DOHH2 (cell line): ENCODE data around the gene ANGEL2.
"Not testable (repeated sequence)": the region's sequence is repeated elsewhere in the genome, so short reads cannot be mapped to it uniquely, and the experiment has no call there.

Experiments
- CTCF ChIP-seq: fragments of 200-600 bp; sonication (generic); IDR thresholded peaks from one replicate; pipeline ENCODE4 v1.5.1; 2014; ENCODE audit warnings: antibody characterized with exemption, mild to moderate bottlenecking, low read depth, low read length; ENCODE audit not compliant: poor library complexity, severe bottlenecking
- EZH2phosphoT487 ChIP-seq: fragments of 200-600 bp; sonication (generic); IDR thresholded peaks from 2 replicates; pipeline ENCODE4 v1.6.1; 2017; ENCODE audit warnings: borderline replicate concordance, mild to moderate bottlenecking, antibody characterized with exemption, low read length, moderate library complexity, mixed read lengths

GRCh38 chr1:212993960-212994359, 21.7 kb downstream of the ANGEL2 start:
- not testable (repeated sequence) for TF ChIP-seq CTCF, EZH2phosphoT487
